Activated T-cell treated with anti-CD3 and anti-CD28 coated beads, Interleukin-2, amount 50 U/mL, for 72 hours (primary cell): ENCODE data around the gene CACNA1D. TPM values are rescaled to one million over a fixed set of nuclear protein-coding genes. Genes with fewer than 3 reads are reported as not detected.
A peak's percentile ranks its signal among the peaks of the same experiment; 100 is the strongest.

Experiments
- ATAC-seq, 2 donors: fragments of 150-1000 bp; cut with Tn5 transposase; replicated peaks in 1 of 2; 2 replicates each; pipeline ENCODE4 v1.10.0; 2021; ENCODE audit warnings: moderate library complexity in 2 of 2, mild to moderate bottlenecking in 1 of 2
- DNase-seq, 2 donors: peaks; one replicate each; pipeline ENCODE4 v3.0.0; 2021 to 2022; ENCODE audit warnings: mixed read lengths in 1 of 2
- H3K27ac Mint-ChIP-seq: one replicate; pipeline ENCODE4 v1.8.0; 2022; ENCODE audit warnings: mild to moderate bottlenecking, moderate library complexity, mixed read lengths
- H3K27me3 Mint-ChIP-seq: one replicate; pipeline ENCODE4 v1.8.0; 2022; ENCODE audit warnings: low read depth, mixed read lengths
- H3K36me3 Mint-ChIP-seq, 2 donors: one replicate each; pipeline ENCODE4 v1.8.0; 2022; ENCODE audit warnings: mixed read lengths in 2 of 2, mild to moderate bottlenecking in 1 of 2; ENCODE audit not compliant: insufficient read depth in 2 of 2
- H3K4me1 Mint-ChIP-seq: one replicate; pipeline ENCODE4 v1.8.0; 2022; ENCODE audit warnings: low read depth, mixed read lengths
- H3K4me3 Mint-ChIP-seq, 2 donors: one replicate each; pipeline ENCODE4 v1.8.0; 2022; ENCODE audit warnings: mild to moderate bottlenecking in 2 of 2, mixed read lengths in 2 of 2, moderate library complexity in 2 of 2
- H3K9me3 Mint-ChIP-seq, 2 donors: one replicate each; pipeline ENCODE4 v1.8.0; 2022; ENCODE audit warnings: mixed read lengths in 2 of 2
- total RNA-seq, 2 donors: library from RNA; stranded (reverse); gene quantifications; one replicate each; pipeline ENCODE4 v1.2.3, GENCODE V29; 2022

CACNA1D gene
- total RNA-seq, 2 donors from 2014 or later, result 0.82 to 1.9 TPM

- no peaks in the 10 kb centered on the region for H3K4me1 Mint-ChIP-seq
- H3K27ac Mint-ChIP-seq, result no peak overlapping the region
- no peaks in the 10 kb centered on the region for H3K9me3 Mint-ChIP-seq
- H3K27me3 Mint-ChIP-seq, result peaks cover 54% of the 10 kb centered on the region
- H3K4me3 Mint-ChIP-seq, result no peak overlapping the region
- H3K36me3 Mint-ChIP-seq, result no peaks in the 10 kb centered on the region
- ATAC-seq (no peak), DNase-seq (no peak)
Observed at GRCh38 chr3:53500165-53500777, 5.9 kb downstream of the CACNA1D start.

DNA sequence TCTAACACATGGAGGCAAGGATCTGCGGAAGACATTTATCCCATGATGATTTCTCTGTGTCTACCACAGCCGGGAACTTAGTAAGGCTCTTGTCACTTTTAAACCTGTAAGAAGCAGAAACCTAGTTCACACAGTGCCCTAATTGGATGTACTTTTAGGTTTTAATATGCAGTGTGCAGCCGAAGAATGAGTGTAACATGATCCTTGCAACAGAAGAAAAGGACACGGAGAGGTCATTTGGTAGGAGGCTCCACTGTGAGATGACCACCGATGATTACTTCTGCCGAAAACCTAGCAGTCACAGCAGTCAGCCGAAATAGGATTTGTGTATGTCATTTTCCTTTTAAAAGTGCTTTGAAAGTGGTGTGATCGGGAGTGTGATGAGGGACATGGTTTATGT lies 6.8 kb downstream of the CACNA1D start:
- no peak overlapping the region for H3K4me3 Mint-ChIP-seq
- DNase-seq, result no peak
- no peak for ATAC-seq
- no peak overlapping the region for H3K27ac Mint-ChIP-seq
- H3K9me3 Mint-ChIP-seq, result no peaks in the 10 kb centered on the region
- peaks cover 59% of the 10 kb centered on the region for H3K27me3 Mint-ChIP-seq
- no peaks in the 10 kb centered on the region for H3K36me3 Mint-ChIP-seq
- no peaks in the 10 kb centered on the region for H3K4me1 Mint-ChIP-seq

DNA sequence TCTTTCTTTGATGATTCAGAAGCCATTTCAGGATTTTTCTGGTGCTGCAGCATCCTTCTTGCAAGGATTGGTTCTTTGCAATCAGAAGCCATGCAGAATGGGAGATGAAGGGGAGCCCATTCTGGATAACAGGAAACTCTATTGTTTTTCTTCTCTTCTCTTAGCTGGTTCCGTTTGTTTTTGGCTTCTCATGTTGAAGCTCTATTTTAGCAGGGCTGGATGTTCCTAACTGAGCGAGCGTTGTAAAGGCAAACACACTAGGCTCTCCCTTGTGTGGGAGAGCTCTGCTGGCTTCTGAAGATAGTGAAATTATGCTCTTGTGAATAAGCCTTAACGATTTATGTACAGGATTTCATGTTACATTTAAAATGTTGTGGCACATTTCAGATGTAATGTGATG lies 8.3 kb downstream of the CACNA1D start:
- H3K9me3 Mint-ChIP-seq, result no peaks in the 10 kb centered on the region
- H3K36me3 Mint-ChIP-seq, result no peaks in the 10 kb centered on the region
- no peak for ATAC-seq
- peaks cover 46% of the 10 kb centered on the region for H3K27me3 Mint-ChIP-seq
- no peak overlapping the region for H3K4me3 Mint-ChIP-seq
- no peak overlapping the region for H3K27ac Mint-ChIP-seq
- no peak for DNase-seq
- no peaks in the 10 kb centered on the region for H3K4me1 Mint-ChIP-seq

GRCh38 chr3:53503195-53503594 lies 8.8 kb downstream of the CACNA1D start:
- H3K9me3 Mint-ChIP-seq, result no peaks in the 10 kb centered on the region
- no peak overlapping the region for H3K4me3 Mint-ChIP-seq
- H3K27me3 Mint-ChIP-seq, result peaks cover 44% of the 10 kb centered on the region
- no peaks in the 10 kb centered on the region for H3K36me3 Mint-ChIP-seq
- ATAC-seq, result no peak
- H3K4me1 Mint-ChIP-seq, result no peaks in the 10 kb centered on the region
- no peak for DNase-seq
- H3K27ac Mint-ChIP-seq, result no peak overlapping the region

DNA sequence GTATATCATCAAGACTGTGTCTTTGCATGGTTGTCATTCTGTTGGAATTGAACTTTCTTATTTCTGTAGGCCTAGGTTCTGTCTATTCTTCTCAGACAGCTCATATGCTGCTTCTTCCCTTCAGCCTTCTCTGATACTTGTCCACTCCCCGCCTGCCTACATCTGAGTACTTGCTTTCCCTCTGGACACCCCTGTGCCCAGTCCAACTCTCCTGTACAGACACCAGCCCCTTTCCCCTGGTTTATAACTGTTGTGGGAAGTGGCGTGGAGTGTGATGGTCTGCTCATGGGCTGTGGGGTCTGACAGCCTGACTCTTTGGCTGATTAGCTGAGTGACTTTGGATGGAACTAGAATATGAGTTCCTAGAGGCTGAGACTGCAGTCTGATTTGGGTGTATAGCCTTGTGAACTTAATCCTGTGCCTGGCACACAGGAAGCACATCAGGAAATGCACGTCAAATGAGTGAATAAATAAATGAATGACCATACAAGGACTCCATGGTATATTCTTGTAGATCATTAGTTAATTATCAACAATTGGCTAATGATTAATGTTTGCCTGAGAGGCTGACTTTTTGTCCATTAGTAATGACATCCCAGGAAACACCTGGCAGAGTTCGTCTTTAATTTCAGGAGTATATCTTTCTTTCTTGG lies 11.8 kb downstream of the CACNA1D start:
- Mint-ChIP-seq H3K4me1 (no peaks in the 10 kb centered on the region), H3K36me3 (no peaks in the 10 kb centered on the region), H3K27me3 (peaks cover 47% of the 10 kb centered on the region), H3K9me3 (no peaks in the 10 kb centered on the region), H3K27ac (no peak overlapping the region), H3K4me3 (no peak overlapping the region)
- ATAC-seq, result no peak
- no peak for DNase-seq

- Mint-ChIP-seq H3K27me3 (peaks cover 47% of the 10 kb centered on the region), H3K4me3 (no peak overlapping the region), H3K36me3 (no peaks in the 10 kb centered on the region), H3K4me1 (no peaks in the 10 kb centered on the region), H3K27ac (no peak overlapping the region), H3K9me3 (no peaks in the 10 kb centered on the region)
- DNase-seq, result no peak
- ATAC-seq, result no peak
Observed at GRCh38 chr3:53506763-53507145, 12.3 kb downstream of the CACNA1D start.

DNA sequence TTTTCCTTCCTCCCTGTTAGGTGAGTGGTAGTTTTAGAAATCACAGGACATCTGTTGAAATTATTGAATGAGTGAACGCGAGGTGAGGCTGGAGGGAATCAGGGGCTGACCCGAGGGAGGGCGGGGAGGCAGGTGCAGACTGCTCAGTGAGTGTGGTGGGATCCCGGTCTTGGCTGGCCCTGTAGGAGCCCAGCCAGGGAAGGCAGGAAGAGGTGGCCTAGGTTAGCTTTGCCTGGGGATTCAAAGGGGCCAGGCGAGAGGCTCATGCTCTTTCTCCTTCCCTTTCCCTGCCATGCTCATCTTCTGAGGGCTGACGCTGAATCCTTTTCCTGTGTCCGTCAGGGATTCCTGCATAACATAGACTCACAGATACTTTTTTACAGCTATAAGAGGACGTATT lies 15.1 kb downstream of the CACNA1D start:
- ATAC-seq, result no peak
- no peak overlapping the region for H3K4me3 Mint-ChIP-seq
- no peaks in the 10 kb centered on the region for H3K36me3 Mint-ChIP-seq
- DNase-seq, result no peak
- H3K4me1 Mint-ChIP-seq, result no peaks in the 10 kb centered on the region
- no peak overlapping the region for H3K27ac Mint-ChIP-seq
- no peaks in the 10 kb centered on the region for H3K9me3 Mint-ChIP-seq
- H3K27me3 Mint-ChIP-seq, result peaks cover 46% of the 10 kb centered on the region

DNA sequence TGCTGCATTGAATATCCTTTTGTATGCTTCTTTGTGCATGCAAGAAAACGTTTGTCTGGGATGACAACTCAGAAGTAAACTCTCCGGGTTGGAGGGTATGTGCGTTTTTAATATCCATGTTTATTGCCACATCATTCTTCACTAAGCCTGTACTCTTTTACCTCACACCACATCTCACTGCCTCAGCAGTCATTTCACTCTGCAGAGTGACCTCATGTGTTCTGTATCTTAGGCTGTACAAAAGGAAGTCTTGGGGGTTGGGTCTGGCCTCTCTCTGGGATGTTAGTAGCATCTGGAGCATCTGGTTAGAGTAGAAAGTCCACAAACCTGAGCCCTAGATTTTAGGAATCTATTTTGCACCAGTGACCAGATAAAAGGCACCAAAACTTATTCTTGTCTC lies 16.1 kb downstream of the CACNA1D start:
- Mint-ChIP-seq H3K27ac (no peak overlapping the region), H3K4me1 (no peaks in the 10 kb centered on the region), H3K9me3 (no peaks in the 10 kb centered on the region), H3K27me3 (peaks cover 43% of the 10 kb centered on the region), H3K4me3 (no peak overlapping the region), H3K36me3 (no peaks in the 10 kb centered on the region)
- ATAC-seq (no peak), DNase-seq (no peak)

DNA sequence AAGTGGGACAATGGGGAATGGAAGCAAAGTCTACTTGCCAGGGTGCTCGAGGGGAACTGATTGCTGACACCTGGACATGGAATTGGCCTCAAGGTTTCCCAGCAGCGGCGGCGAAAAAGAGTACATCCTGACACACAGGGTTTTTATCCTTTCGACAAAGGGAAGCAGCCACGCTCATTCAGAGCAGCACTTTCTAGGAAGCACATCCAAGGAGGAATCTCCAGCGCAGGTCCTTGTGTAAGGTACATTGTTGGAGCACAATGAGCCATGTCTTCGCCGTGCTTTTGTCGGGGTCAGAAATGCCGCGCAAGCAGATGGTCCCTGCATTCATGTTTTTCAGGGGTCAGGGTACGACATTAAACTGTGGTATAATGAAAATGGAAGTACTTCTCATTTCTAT lies 16.8 kb downstream of the CACNA1D start:
- H3K36me3 Mint-ChIP-seq, result no peaks in the 10 kb centered on the region
- no peaks in the 10 kb centered on the region for H3K4me1 Mint-ChIP-seq
- no peak for ATAC-seq
- H3K27ac Mint-ChIP-seq, result no peak overlapping the region
- peaks cover 36% of the 10 kb centered on the region for H3K27me3 Mint-ChIP-seq
- no peak overlapping the region for H3K4me3 Mint-ChIP-seq
- DNase-seq, result no peak
- H3K9me3 Mint-ChIP-seq, result no peaks in the 10 kb centered on the region

- H3K9me3 Mint-ChIP-seq, result no peaks in the 10 kb centered on the region
- H3K36me3 Mint-ChIP-seq, result no peaks in the 10 kb centered on the region
- H3K4me3 Mint-ChIP-seq, result no peak overlapping the region
- no peaks in the 10 kb centered on the region for H3K4me1 Mint-ChIP-seq
- ATAC-seq (peak; percentile 95 to 98), DNase-seq (peak; percentile 16 to 28)
- no peak overlapping the region for H3K27ac Mint-ChIP-seq
- H3K27me3 Mint-ChIP-seq, result peaks cover 34% of the 10 kb centered on the region
Observed at GRCh38 chr3:53513556-53514190, 19.3 kb downstream of the CACNA1D start.

GRCh38 chr3:53516339-53516738 lies 21.9 kb downstream of the CACNA1D start:
- Mint-ChIP-seq H3K36me3 (no peaks in the 10 kb centered on the region), H3K27ac (no peak overlapping the region), H3K9me3 (no peaks in the 10 kb centered on the region), H3K27me3 (peaks cover 19% of the 10 kb centered on the region), H3K4me3 (no peak overlapping the region), H3K4me1 (no peaks in the 10 kb centered on the region)
- DNase-seq (no peak), ATAC-seq (no peak)

- H3K4me3 Mint-ChIP-seq, result no peak overlapping the region
- no peaks in the 10 kb centered on the region for H3K36me3 Mint-ChIP-seq
- no peak overlapping the region for H3K27ac Mint-ChIP-seq
- H3K4me1 Mint-ChIP-seq, result no peaks in the 10 kb centered on the region
- H3K9me3 Mint-ChIP-seq, result no peaks in the 10 kb centered on the region
- H3K27me3 Mint-ChIP-seq, result peaks cover 22% of the 10 kb centered on the region
- DNase-seq, result no peak
- no peak for ATAC-seq
Observed at GRCh38 chr3:53518495-53518981, 24.1 kb downstream of the CACNA1D start.

GRCh38 chr3:53519065-53519709 lies 24.8 kb downstream of the CACNA1D start:
- ATAC-seq (no peak), DNase-seq (no peak)
- Mint-ChIP-seq H3K4me3 (no peak overlapping the region), H3K9me3 (no peaks in the 10 kb centered on the region), H3K4me1 (no peaks in the 10 kb centered on the region), H3K27me3 (peaks cover 28% of the 10 kb centered on the region), H3K27ac (no peak overlapping the region), H3K36me3 (no peaks in the 10 kb centered on the region)
